Kidney (tissue), 14 donors: ENCODE results near the gene CCSER1. TPM values are rescaled to one million over a fixed set of nuclear protein-coding genes. Genes with fewer than 3 reads are reported as not detected.
A peak's percentile ranks its signal among the peaks of the same experiment; 100 is the strongest.

Source experiments
- DNase-seq, 5 donors: peaks; one replicate each; pipeline ENCODE4 v3.0.0-alpha.2; 2013 to 2020
- FAIRE-seq: peaks from 2 replicates; lab custom pipeline; 2012; peaks lifted over from hg19 to GRCh38; lab: Jason Lieb, UNC
- H3K27ac ChIP-seq, 2 donors: one replicate each; pipeline ENCODE4 v1.7.0; 2013; ENCODE audit warnings: low read depth in 2 of 2, low read length in 2 of 2, inconsistent platforms in 1 of 2
- H3K27me3 ChIP-seq: one replicate; pipeline ENCODE4 v1.7.1; 2013; ENCODE audit warnings: low read length, inconsistent platforms; ENCODE audit not compliant: control insufficient read depth, insufficient read depth
- H3K36me3 ChIP-seq, 3 donors: one replicate each; pipeline versions ENCODE4 v1.7.0 to v1.7.1; 2013; ENCODE audit warnings: low read length in 3 of 3, control low read depth in 1 of 3, inconsistent platforms in 1 of 3; ENCODE audit not compliant: insufficient read depth in 3 of 3, control insufficient read depth in 2 of 3
- H3K4me1 ChIP-seq, 3 donors: one replicate each; pipeline versions ENCODE4 v1.7.0 to v1.7.1; 2013; ENCODE audit warnings: low read length in 3 of 3, inconsistent platforms in 1 of 3, low read depth in 1 of 3; ENCODE audit not compliant: control insufficient read depth in 2 of 3, insufficient read depth in 2 of 3
- H3K4me3 ChIP-seq, 3 donors: one replicate each; pipeline versions ENCODE4 v1.7.0 to v1.8.1; 2013; ENCODE audit warnings: low read length in 3 of 3, control low read depth in 1 of 3, inconsistent platforms in 1 of 3
- H3K9ac ChIP-seq, 3 donors: one replicate each; pipeline versions ENCODE4 v1.7.0 to v1.7.1; 2013; ENCODE audit warnings: low read length in 3 of 3, control low read depth in 1 of 3, inconsistent platforms in 1 of 3
- H3K9me3 ChIP-seq, 3 donors: one replicate each; pipeline versions ENCODE4 v1.7.0 to v1.7.1; 2013; ENCODE audit warnings: low read length in 3 of 3, control low read depth in 1 of 3, inconsistent platforms in 1 of 3; ENCODE audit not compliant: control insufficient read depth in 2 of 3, insufficient read depth in 1 of 3
- CTCF ChIP-seq: IDR thresholded peaks from 3 replicates; pipeline ENCODE4 v1.5.1; 2012; ENCODE audit warnings: mild to moderate bottlenecking, moderate library complexity, borderline replicate concordance; ENCODE audit not compliant: insufficient read depth; ENCODE audit errors: extremely low read depth
- intact Hi-C: fragments of 100-400 bp; cut with DNase I; formaldehyde crosslinking; loops from one replicate; pipeline ENCODE4 v1.11.1; 2022
- polyA plus RNA-seq: library from polyadenylated mRNA; stranded (reverse); fragments of 350-450 nt; fragmentation: Illumina TruSeq; extraction: RNeasy Lipid Tissue Mini Kit (QIAGEN cat#74804); gene quantifications from one replicate; pipeline ENCODE4 v1.2.3, GENCODE V29; 2014; ENCODE audit warnings: low read depth, low replicate concordance; ENCODE audit not compliant: insufficient read depth
- total RNA-seq: library from RNA; stranded (reverse); fragmentation: NEBNext Ultra II Directional; extraction: Animal tissue kit (Norgen Biotek cat#: 25700); gene quantifications from one replicate; pipeline ENCODE4 v1.2.1, GENCODE V29; 2021
- donor health status: control.
- donor health status: control.
- donor health status: control.
- donor health status: control.
- donor health status: control.
- donor health status: DM: yes; HTN: yes; CAD: no.
- donor health status: Normal renal cell carcinoma (clear cell type).

Gene CCSER1
- total and polyA plus RNA-seq, 2 donors from 2014 or later: 4.2 to 26.8 TPM

- Histone ChIP-seq H3K4me1 (peaks cover 0 to 3% (median 0%) of the 10 kb centered on the region in 3 donors), H3K27me3 (no peaks in the 10 kb centered on the region), H3K36me3 (no peaks in the 10 kb centered on the region), H3K9ac (no peak overlapping the region), H3K4me3 (no peak overlapping the region), H3K9me3 (no peaks in the 10 kb centered on the region), H3K27ac (no peak overlapping the region)
- FAIRE-seq (no peak), DNase-seq (no peak)
- intact Hi-C loops: no loop called here
- TF ChIP-seq CTCF: no peak
These were observed 588.0 kb downstream of the CCSER1 start for GRCh38 chr4:90715242-90715641.

GRCh38 chr4:90718931-90719330 is 591.7 kb downstream of the CCSER1 start:
- no peak overlapping the region for H3K4me3 ChIP-seq
- FAIRE-seq (no peak), DNase-seq (peak; percentile 24 to 84 (median 44))
- no peak overlapping the region for H3K9ac ChIP-seq
- intact Hi-C loops: no loop called here
- H3K9me3 ChIP-seq: no peaks in the 10 kb centered on the region
- H3K36me3 ChIP-seq: no peaks in the 10 kb centered on the region
- H3K27me3 ChIP-seq: no peaks in the 10 kb centered on the region
- H3K27ac ChIP-seq: no peak overlapping the region
- no peak for TF ChIP-seq CTCF
- peaks cover 0 to 3% (median 0%) of the 10 kb centered on the region in 3 donors for H3K4me1 ChIP-seq

- intact Hi-C loops: no loop called here
- no peak for TF ChIP-seq CTCF
These were observed 600.7 kb downstream of the CCSER1 start for GRCh38 chr4:90727938-90728337.

GRCh38 chr4:90730752-90731151 is 603.6 kb downstream of the CCSER1 start:
- Histone ChIP-seq H3K4me3 (no peak overlapping the region), H3K4me1 (no peaks in the 10 kb centered on the region), H3K36me3 (no peaks in the 10 kb centered on the region), H3K9ac (no peak overlapping the region), H3K27ac (no peak overlapping the region), H3K9me3 (no peaks in the 10 kb centered on the region), H3K27me3 (no peaks in the 10 kb centered on the region)
- intact Hi-C loops: no loop called here
- no peak for TF ChIP-seq CTCF
- FAIRE-seq: no peak
- no peak for DNase-seq

More at GRCh38 chr4:90727938-90728337, 600.7 kb downstream of the CCSER1 start:
- FAIRE-seq: no peak
- no peaks in the 10 kb centered on the region for H3K36me3 ChIP-seq
- no peak overlapping the region for H3K4me3 ChIP-seq
- no peak for DNase-seq
- H3K9me3 ChIP-seq: no peaks in the 10 kb centered on the region
- H3K9ac ChIP-seq: no peak overlapping the region
- no peaks in the 10 kb centered on the region for H3K27me3 ChIP-seq
- no peak overlapping the region for H3K27ac ChIP-seq
- H3K4me1 ChIP-seq: no peaks in the 10 kb centered on the region
